HG03442 (cell line): ENCODE data around the gene TNNI2.

Experiments
- ATAC-seq: cut with Tn5 transposase; IDR thresholded peaks from one replicate; pipeline ENCODE4 v1.9.1; 2021; ENCODE audit warnings: mild to moderate bottlenecking, moderate library complexity; ENCODE audit not compliant: unreplicated experiment

Gene TNNI2

DNA sequence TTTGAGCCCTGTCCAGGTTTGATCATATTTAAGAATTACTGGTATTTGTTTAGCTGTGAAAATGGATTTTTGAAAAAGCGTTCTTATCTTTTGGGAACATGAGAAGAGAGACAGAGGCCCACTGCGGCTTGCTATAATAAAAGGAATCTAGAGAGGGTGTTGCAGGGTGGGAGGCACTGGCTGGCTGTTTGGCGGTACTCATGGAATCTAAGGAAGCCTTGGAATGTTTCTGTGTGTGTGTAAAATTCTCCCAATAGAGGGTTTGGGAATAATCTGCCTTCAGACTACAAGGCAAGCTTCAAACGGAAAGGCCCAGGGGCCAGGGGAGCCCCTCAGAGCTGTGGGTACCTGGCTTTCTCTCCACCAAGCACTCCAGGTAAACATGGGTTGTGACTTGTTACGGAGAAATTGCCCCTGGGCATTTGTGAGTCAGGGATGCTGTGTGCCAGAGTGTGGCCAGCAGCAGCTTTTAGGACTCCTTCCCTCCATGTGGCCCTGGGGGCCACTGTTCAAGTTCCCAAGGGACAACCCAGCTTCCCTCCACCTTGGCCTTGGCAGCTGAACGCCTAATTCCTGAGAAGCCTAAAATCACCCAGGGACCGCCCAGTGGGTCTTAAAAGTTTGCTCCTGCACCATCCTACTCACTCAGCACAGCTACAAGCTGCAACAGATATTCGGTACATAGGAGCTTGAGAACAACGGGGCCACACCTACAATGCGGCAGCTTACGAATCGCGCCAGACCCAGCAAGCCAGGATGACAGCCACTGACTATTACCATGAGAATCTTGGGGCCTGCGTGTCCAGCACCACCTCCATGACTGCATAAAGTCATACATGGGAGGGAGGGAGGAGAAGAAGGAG is 18.1 kb upstream of the TNNI2 start:
- ATAC-seq: no peak

DNA sequence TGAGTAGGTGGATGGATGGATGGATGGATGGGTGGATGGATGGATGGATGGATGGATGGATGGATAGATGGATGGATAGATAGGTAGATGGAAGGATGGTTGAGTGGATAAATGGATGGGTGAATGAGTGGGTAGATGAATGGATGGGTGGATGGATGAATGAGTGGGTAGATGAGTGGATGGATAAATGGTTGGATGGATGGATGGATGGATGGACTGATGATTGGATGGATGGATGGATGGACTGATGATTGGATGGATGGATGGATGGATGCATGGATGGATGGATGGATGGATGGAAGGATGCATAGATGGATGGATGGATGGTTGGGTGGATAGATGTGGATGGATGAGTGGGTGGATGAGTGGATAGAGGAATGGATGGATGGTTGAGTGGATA is 17.2 kb upstream of the TNNI2 start:
- no peak for ATAC-seq

DNA sequence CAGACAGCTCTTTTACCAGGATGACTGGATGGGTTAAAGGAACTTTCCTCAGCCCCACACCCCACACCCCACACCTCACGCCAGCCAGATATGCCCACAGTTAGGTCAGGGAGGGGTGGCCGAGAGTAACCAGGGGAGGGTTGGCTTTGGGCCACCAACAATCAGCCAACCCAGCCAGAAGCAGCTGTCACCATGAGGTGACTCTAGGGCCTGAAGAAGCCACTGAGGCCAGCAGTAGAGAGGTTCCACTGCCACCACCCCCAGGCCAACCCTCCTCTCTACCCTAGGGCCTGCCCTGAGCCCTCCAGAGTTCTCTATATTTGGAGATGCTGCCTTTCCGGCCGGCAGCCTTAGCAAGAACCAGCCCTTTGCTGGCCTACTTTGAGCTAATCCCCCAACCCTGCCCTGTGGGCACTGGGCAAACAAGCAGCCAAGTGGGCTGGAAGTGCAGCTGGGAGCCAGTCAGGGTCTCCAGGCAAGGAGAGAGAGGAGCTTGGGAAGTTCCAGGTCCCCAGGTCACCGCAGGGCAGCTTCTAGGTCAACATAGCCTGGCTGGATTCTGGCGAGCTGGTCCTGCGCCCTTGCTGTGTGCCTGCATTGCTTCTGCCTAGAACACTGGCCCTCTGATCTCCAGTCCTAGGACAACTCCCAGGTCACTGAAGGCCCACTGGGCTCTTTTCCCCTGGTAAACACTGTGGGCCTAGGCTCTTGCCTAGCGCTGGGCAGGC is 16.0 kb upstream of the TNNI2 start:
- ATAC-seq: no peak

DNA sequence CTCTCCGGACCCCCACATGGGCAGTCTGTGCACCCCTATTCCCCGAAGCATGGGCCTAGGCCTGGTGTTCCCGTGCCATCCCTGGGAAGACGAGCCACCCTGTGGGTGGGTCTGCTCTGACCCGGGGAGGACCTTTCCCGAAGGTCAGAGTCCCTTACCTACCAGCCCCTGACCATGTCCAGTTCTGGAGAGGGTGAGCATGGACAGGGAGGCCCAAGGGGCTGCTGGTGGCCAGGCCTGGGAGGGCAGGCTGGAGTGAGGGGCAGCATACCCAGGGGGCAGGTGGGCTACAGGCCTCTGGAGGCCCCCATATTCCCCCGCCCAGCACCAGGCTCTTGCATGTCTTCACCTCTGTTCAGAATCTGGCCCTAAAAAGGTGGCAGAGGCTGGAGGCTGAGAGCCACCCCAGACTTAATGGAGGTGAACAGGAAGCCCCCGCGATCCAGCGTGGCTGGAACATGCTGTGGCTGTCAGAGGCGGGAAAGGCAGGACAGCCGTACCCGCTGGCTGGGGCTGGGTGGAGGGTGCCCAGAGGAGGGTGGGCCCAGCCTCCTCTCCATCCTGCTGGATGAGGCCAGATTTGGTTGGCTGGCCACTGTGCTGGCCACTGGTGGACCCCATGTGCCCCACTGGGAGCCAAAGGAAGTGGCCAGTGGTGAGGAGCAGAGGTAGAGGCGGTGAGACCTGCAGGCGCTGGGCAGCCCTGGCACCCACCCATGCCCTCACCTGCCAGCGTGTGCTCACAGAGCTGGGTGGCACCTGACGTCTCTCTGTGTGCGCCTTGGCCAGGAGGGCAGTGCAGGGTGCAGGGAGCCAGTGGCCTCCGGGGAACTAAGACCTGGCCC is 15.2 kb upstream of the TNNI2 start:
- no peak for ATAC-seq

DNA sequence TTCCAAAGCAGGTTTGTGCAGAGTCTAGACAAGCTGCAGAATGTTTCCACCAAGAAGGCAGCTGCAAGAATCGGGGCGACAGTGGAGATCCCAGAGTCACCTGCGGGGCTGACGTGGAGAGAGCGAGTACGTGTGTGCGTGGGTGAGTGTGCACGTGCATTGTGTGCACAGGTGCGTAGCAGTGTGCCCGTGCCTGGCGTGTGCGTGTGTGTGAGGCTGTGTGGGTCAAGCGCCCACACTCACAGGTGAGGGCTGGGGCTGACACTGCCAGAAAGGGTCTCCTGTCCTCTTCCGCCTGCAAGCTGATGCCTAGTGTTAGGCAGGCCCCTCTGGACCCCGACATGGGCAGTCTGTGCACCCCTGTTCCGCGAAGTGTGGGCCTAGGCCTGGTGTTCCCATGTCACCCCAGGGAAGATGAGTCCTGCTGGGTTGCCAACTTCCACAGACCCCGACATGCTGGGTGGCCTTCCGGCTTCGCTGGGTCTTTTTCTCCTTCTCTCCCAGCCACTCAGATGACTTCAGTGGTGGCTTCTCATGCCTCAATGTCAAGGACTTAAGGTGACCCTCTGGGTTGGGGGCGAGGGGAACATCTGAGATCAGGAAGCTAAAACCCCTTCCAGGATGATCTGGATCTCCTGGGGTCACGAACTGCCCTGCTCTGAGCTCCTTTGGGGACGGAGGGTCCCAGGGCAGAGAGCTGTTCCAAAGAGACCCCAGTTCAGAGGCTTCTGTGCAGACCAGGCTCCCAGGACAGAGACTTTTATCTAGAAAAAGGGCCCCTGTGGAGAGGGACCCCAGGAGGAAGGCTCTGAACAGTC is 14.4 kb upstream of the TNNI2 start:
- ATAC-seq: no peak

DNA sequence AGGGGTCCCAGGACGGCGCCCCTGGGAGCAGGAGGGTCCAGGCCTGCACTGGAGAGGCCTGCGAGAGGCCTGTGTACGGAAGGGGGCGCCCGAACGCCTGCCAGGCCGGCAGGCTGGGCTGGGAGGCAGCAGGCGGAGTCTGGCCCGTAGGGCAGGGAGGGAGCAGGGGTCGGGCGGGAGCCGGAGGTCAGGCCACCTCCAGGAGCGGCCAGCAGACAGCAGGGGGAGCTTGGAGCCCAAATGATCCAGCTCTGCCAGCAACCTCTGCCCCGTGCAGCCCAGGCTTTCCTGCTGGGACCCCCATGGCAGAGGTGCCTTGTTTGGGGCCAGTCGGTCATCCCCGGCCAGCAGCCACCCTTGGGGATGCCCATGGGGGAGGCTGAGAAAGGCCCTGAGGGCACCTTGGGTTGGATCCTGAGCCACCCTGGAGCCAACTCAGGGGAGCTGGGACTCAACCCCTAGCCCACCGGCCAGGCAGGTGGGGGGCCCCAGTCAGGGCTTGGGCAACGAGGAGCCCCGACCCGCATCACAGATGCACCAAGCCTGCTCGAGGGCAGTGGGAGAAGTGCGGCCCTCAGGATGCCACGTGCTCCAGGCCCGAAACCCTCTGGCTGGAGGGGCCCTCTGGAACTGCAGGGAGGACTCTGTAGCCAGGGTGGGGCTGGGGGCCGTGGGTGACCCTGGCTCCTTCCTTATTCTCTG is 13.6 kb upstream of the TNNI2 start:
- no peak for ATAC-seq

DNA sequence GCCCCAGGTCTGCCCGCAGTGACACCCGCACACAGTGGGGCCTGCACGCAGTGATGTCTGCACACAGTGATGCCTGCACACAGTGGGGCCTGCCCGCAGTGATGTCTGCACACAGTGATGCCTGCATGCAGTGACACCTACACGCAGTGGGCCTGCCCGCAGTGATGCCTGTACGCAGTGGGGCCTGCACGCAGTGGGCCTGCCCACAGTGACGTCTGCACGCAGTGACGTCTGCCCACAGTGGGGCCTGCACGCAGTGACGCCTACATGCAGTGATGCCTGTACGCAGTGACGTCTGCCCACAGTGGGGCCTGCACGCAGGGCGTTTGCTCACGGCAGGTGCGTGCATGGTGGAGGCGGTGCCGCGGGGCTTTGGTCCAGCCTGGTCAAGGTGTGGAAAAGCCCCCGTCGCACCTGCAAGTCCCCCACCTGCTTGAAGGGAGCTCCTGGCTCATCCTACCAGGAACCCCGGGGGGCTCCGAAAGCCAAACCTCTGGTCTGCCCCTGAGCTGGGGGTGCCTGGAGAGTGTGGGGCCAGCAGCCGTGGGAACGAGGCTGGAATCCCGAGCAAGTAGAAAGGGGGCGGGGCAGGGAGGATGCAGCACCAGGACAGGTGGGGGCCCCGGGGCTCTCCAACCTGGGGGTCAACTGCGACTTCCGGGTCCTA is 12.9 kb upstream of the TNNI2 start:
- ATAC-seq: no peak

DNA sequence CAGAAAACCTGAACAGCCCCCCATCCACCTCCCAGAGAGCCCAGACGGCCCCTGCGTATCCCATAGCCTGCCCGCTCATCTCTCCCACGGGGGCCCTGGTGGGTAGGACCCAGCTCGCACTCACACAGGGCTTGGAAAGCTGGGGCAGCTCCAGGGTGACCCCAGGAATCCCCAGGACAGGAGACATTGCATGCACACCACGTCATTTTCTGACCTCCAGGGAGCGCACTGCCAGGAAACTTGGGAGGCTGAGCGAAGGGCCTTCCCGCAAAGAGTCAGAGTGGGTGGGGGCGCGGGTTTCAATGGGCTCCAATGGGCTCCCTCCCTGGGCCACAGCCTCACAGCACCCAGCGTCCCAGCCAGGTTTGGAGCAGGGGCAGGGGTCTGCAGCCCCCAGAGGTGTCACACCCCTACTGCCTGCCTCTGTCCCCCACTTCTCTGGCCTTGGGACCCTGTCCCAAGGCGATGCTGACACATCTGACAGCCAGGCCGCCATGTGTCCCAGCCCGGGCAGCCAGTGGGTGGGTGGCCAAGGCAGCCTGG is 12.2 kb upstream of the TNNI2 start:
- no peak for ATAC-seq

DNA sequence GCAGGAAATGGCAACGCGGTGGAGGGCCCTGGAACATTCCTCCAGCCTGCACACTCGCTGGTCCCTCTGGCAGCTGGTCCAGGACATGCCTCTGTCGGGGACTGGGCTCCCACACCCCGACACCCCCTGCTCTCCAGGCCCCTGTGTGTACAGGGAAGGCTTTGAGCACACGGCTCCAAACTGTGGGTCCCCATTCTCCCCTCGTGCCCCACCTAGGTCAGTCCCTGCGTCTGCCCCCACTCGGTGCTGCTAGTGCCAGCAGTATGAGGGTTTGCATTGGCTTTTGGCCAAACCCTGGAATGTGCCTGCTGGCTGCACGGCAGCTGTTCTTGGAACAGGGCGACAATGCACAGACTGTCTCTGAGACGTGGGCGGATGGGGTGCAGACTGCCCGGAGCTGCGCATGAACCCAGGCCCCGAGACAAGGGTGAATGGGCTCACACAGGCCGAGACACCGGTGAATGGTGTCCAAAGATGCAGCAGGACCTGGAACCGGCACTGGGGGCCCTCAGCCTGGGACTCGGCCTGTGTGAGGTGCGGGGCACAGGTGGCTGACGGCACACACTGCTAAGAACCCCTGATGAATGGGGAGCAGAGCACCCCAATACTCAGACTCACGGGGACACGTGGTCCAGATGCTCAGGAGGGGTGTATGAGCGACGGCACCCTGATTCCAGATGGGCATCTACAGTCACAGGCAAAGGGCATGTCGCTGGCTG is 11.5 kb upstream of the TNNI2 start:
- no peak for ATAC-seq

DNA sequence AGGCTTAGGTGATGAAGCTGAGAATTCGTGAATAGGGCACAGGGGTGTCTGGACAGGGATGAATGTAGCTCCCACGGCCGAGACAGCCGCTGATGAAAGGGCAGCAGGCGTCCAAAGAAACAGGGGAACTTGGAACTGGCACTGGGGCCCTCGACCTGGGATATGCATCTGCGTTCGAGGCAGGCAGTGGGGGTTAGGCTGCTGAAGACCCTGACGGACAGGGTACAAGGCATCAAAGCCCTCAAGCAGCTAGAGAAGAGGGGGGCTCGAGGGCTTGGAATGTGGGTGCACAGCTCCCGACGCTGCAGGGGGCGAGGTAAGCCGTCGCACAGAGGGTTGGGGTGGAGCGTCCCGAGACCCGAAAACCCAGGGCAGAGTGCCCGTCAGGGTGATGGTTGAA is 10.8 kb upstream of the TNNI2 start:
- no peak for ATAC-seq

DNA sequence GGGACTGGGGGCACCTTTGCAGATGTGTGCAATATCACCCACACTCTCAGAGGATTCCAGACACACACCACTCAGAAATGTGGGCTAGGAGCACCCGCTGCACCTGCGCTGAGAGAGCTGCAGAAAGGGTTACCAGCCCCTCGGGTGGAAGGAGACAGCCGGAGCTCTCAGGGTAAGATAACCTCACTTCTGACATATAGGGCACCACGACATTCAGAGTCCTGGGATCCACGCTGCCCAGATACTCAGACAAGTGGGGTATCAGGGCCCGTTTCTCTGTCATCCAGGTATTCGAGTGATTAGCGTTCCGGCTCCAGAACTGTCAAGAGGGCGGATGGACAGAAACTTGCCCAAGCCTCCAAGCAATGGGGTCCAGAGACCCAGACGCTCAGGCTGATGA is 10.2 kb upstream of the TNNI2 start:
- ATAC-seq: no peak

DNA sequence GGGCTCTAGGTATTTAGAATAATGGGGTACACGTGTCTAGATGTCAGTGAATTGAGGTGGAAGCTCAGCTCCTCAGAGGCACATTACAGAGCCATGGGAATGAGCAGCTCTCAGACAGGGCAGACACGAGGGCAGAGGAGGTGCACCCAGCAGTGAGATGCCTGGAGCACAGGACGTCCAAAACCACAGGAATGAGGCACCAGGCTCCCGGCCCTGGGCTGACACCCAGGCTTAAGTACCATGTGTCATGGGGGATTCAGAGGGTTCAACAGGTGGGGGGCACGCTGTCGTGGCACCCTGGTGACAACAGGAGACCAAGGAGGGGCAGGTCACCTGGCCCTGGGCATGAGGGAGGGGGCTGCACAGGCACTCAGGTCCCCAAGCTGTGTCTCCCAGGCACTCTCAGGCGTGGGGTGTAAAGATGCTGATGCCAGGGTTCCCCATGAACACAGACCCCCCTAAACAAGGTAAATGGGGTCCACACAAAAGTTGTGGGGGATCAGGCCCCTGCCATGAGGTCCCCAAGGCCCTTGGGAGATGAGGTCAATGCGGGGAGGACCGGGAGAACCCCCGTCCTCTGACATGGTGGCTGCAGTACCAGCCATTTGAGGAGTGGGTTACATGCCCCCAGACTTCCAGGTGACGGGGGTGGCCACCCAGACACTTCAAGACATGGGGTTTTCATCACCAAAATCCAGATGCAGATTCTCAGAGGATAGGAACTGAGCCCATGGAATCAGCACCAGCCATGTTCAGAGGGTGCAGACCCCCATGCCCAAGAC is 9.6 kb upstream of the TNNI2 start:
- no peak for ATAC-seq

DNA sequence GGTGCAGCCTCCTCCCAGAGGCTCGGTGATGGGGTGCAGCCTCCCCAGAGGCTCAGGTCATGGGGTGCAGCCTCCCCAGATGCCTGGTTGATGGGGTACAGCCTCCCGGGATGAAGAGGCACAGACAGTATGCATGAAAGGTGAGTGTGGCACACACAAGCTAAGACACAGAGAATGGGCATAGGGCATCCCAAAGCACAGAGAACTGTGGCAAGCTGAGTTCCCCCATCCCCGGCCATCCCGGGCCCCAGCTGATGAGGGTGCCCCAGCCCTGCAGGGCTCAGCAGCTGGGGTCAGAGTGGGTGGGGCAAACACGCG is 8.8 kb upstream of the TNNI2 start:
- no peak for ATAC-seq

DNA sequence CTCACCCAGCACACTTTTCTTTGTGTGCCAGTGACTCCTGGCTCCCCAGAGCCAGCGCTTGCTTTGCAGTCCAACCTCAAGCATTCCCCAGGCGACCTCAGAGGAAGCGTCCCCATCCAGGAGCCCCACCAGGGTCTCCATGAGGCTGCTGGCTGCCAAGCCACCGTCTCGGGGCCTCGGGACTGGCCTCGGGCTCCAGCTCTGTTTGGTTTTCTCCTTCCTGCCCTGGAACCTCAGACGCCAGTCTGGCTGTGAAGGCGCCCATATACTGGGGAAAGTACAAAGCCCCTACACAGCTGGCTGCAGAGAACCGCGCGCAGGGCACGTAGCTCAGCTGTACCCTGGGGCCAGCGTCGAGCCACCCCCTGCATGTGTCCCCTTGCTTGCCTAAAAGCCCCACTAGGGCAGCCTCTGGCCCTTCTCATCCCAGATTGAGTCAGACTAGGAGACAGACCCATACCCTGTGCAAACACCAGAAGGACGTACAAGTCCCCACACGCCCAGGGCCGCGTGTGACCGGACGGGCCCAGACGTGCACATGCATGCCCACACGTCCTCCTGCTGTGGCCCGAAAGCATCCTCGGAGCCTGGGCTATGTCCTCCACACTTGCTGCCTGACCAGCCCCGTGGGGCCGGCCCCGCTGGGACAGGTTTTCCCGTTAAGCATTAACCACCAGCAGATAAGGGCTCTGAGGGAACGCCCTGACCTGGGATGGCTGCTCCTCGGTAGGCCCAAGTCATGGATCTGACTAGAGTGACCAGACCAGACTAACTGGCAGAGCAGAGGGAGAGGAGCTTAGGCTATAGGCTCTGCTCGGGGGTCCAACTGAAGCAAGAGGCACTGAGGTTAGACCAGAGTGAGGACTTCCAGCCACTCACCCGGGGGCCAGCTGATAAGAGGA is 8.2 kb upstream of the TNNI2 start:
- ATAC-seq: no peak

DNA sequence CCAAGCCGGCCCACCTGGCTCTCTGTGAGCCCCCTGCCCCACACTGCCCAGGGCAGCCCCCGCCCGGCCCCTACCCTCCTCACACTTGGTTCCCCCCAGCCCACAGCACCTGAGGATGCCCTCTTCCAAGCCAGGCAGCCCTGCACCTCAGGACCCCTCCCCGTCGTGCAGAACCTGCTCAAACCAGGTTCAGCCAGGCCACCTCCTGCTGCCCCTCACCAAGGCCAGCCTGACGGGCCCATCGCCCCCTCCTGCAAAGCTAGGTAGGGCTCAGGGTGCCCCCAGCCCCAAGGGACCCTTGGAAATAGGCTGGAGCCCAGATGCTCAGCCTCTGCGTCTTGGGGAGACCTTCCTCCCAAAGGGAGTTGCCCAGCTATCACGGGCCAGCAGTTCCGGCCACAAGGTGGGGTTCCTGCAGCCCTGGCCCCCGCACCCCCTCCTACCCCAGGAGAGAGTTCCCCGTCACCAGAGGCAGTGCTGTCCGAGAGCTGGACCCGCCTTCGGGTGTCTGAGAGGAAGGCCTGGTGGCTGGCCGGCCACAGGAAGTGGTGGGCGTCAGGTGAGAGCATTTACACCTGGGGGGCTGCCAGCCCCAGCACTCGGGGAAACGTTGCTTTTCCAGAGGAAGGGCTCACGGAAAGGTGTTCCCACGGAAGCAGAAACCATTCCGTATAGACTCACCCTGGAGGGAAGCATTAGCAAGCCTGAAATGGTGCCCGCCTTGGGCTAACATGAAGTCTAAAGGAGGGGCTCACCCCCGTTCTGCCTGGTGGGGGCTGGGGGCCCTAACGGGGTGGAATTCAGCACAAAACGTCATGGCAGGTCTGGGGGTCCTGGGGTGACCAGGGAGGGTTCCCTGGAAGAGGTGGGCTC is 7.2 kb upstream of the TNNI2 start:
- no peak for ATAC-seq
